ENCODE results near the gene MMAB. TPM values are rescaled to one million over a fixed set of nuclear protein-coding genes. Genes with fewer than 3 reads are reported as not detected.
A peak's percentile ranks its signal among the peaks of the same experiment; 100 is the strongest.

MMAB gene
- total RNA-seq, 1 donor from 2014 or later, result 38.1 TPM

- no peaks in the 10 kb centered on the region for H3K27me3 Mint-ChIP-seq
- TF ChIP-seq CTCF (conservative IDR thresholded peaks at IDR 0.05), result no peak
- H3K4me3 Mint-ChIP-seq, result no peak overlapping the region
- H3K27ac Mint-ChIP-seq, result no peak overlapping the region
- peaks cover 19% of the 10 kb centered on the region for H3K36me3 Mint-ChIP-seq
- H3K4me1 Mint-ChIP-seq (ENCODE audit: unreplicated experiment), result peaks cover 6% of the 10 kb centered on the region
- no peaks in the 10 kb centered on the region for H3K9me3 Mint-ChIP-seq
- no peak for DNase-seq (ENCODE audit: extremely low spot score, unreplicated experiment)
Measured at GRCh38 chr12:109519787-109520186, 53.5 kb downstream of the MMAB start.

- peak; percentile 94 for TF ChIP-seq CTCF (conservative IDR thresholded peaks at IDR 0.05)
- no peak for DNase-seq (ENCODE audit: extremely low spot score, unreplicated experiment)
- H3K4me3 Mint-ChIP-seq, result no peak overlapping the region
- H3K36me3 Mint-ChIP-seq, result peaks cover 19% of the 10 kb centered on the region
- peak overlapping the region; percentile 42 for H3K27ac Mint-ChIP-seq
- H3K9me3 Mint-ChIP-seq, result no peaks in the 10 kb centered on the region
- no peaks in the 10 kb centered on the region for H3K27me3 Mint-ChIP-seq
- peaks cover 6% of the 10 kb centered on the region for H3K4me1 Mint-ChIP-seq (ENCODE audit: unreplicated experiment)
Measured at GRCh38 chr12:109518820-109519665, 54.3 kb downstream of the MMAB start.

GRCh38 chr12:109517619-109518018 lies 55.7 kb downstream of the MMAB start:
- no peak overlapping the region for H3K4me3 Mint-ChIP-seq
- no peaks in the 10 kb centered on the region for H3K27me3 Mint-ChIP-seq
- no peaks in the 10 kb centered on the region for H3K9me3 Mint-ChIP-seq
- H3K27ac Mint-ChIP-seq, result no peak overlapping the region
- DNase-seq (ENCODE audit: extremely low spot score, unreplicated experiment), result no peak
- H3K36me3 Mint-ChIP-seq, result peaks cover 19% of the 10 kb centered on the region
- peaks cover 6% of the 10 kb centered on the region for H3K4me1 Mint-ChIP-seq (ENCODE audit: unreplicated experiment)
- no peak for TF ChIP-seq CTCF (conservative IDR thresholded peaks at IDR 0.05)

- no peak overlapping the region for H3K27ac Mint-ChIP-seq
- TF ChIP-seq CTCF (conservative IDR thresholded peaks at IDR 0.05), result no peak
- no peaks in the 10 kb centered on the region for H3K9me3 Mint-ChIP-seq
- no peak overlapping the region for H3K4me3 Mint-ChIP-seq
- DNase-seq (ENCODE audit: extremely low spot score, unreplicated experiment), result no peak
- H3K27me3 Mint-ChIP-seq, result no peaks in the 10 kb centered on the region
- peaks cover 5% of the 10 kb centered on the region for H3K4me1 Mint-ChIP-seq (ENCODE audit: unreplicated experiment)
- H3K36me3 Mint-ChIP-seq, result peaks cover 22% of the 10 kb centered on the region
Measured at GRCh38 chr12:109513977-109514376, 59.3 kb downstream of the MMAB start.

GRCh38 chr12:109513051-109513450 lies 60.3 kb downstream of the MMAB start:
- Mint-ChIP-seq H3K36me3 (peaks cover 17% of the 10 kb centered on the region), H3K27ac (no peak overlapping the region), H3K4me3 (no peak overlapping the region), H3K4me1 (ENCODE audit: unreplicated experiment) (no peaks in the 10 kb centered on the region), H3K27me3 (no peaks in the 10 kb centered on the region), H3K9me3 (no peaks in the 10 kb centered on the region)
- no peak for TF ChIP-seq CTCF (conservative IDR thresholded peaks at IDR 0.05)
- DNase-seq (ENCODE audit: extremely low spot score, unreplicated experiment), result no peak
